B cell (primary cell): ENCODE data around the gene HOXB8. TPM values are rescaled to one million over a fixed set of nuclear protein-coding genes. Genes with fewer than 3 reads are reported as not detected.

Experiments used
- ATAC-seq: fragments of 200-7000 bp; cut with Tn5 transposase; one replicate; pipeline ENCODE4 v1.10.0; 2021; ENCODE audit warnings: low read depth, mild to moderate bottlenecking, moderate number of reproducible peaks, moderate library complexity
- CTCF ChIA-PET: fragments of 350-600 bp; sonication (Branson Sonifier 250); formaldehyde crosslinking; loops from one replicate; lab custom pipeline; 2021; ENCODE audit warnings: antibody characterized with exemption, inconsistent platforms; lab: Charles Lee
- POLR2A ChIA-PET: fragments of 350-600 bp; sonication (Branson Sonifier 250); formaldehyde crosslinking; loops from one replicate; lab custom pipeline; 2021; ENCODE audit warnings: antibody characterized with exemption; lab: Charles Lee
- DNase-seq: peaks from one replicate; pipeline ENCODE4 v3.0.0; 2013
- H2AFZ ChIP-seq: 2 replicates; pipeline ENCODE4 v1.6.1; 2012; ENCODE audit warnings: mild to moderate bottlenecking, low read depth, low read length; ENCODE audit not compliant: insufficient read depth, poor library complexity, severe bottlenecking
- H3K27ac ChIP-seq, 2 donors: 1 replicate in 1 of 2; 2 replicates in 1 of 2; pipeline ENCODE4 v1.5.1; 2012 to 2013; ENCODE audit warnings: low read length in 2 of 2, mild to moderate bottlenecking in 2 of 2, moderate library complexity in 1 of 2
- H3K27me3 ChIP-seq, 4 experiments: fragments of 200-600 bp in 1 of 4; sonication (generic) in 1 of 4; replicated peaks in 1 of 4; 1 replicate in 2 of 4; 2 replicates in 2 of 4; pipeline versions ENCODE4 v1.6.1 to v1.7.0; 2013 to 2016; ENCODE audit warnings: low read length in 3 of 4, mild to moderate bottlenecking in 2 of 4, mixed read lengths in 1 of 4, moderate library complexity in 1 of 4; ENCODE audit not compliant: insufficient read depth in 4 of 4, control insufficient read depth in 3 of 4; ENCODE audit errors: control extremely low read depth in 1 of 4
- H3K36me3 ChIP-seq, 2 experiments: replicated peaks in 1 of 2; 1 replicate in 1 of 2; 2 replicates in 1 of 2; pipeline versions ENCODE4 v1.6.1 to v1.7.1; 2013; ENCODE audit warnings: low read length in 1 of 2; ENCODE audit not compliant: insufficient read depth in 2 of 2, control insufficient read depth in 1 of 2; ENCODE audit errors: control extremely low read depth in 1 of 2, extremely low read depth in 1 of 2
- H3K4me1 ChIP-seq, 2 donors: fragments of 200-600 bp in 1 of 2; sonication (generic) in 1 of 2; 1 replicate in 1 of 2; 2 replicates in 1 of 2; pipeline versions ENCODE4 v1.5.1 to v1.6.1; 2013 to 2017; ENCODE audit warnings: low read length in 2 of 2; ENCODE audit not compliant: control insufficient read depth in 2 of 2, insufficient read depth in 2 of 2
- H3K4me2 ChIP-seq: replicated peaks from 2 replicates; pipeline ENCODE3; 2012; ENCODE audit warnings: mild to moderate bottlenecking, low read depth, low read length; ENCODE audit not compliant: poor library complexity, severe bottlenecking
- H3K4me3 ChIP-seq, 5 experiments: fragments of 200-600 bp in 1 of 5; sonication (generic) in 1 of 5; 1 replicate in 3 of 5; 2 replicates in 2 of 5; pipeline versions ENCODE4 v1.5.1 to v1.7.0; 2011 to 2016; ENCODE audit warnings: low read length in 4 of 5, mild to moderate bottlenecking in 4 of 5, low read depth in 2 of 5, control low read depth in 1 of 5, moderate library complexity in 1 of 5; ENCODE audit not compliant: insufficient read depth in 1 of 5; ENCODE audit errors: control extremely low read depth in 1 of 5, extremely low read depth in 1 of 5
- H3K79me2 ChIP-seq: fragments of 200-600 bp; sonication (generic); one replicate; pipeline ENCODE4 v1.6.0; 2016; ENCODE audit warnings: low read length; ENCODE audit not compliant: control insufficient read depth, insufficient read depth
- H3K9ac ChIP-seq: fragments of 200-600 bp; sonication (generic); 2 replicates; pipeline ENCODE4 v1.6.1; 2017; ENCODE audit warnings: mild to moderate bottlenecking, low read length, moderate library complexity
- H3K9me3 ChIP-seq, 3 donors: one replicate each; pipeline versions ENCODE4 v1.6.1 to v1.7.1; 2013; ENCODE audit warnings: low read length in 2 of 3; ENCODE audit not compliant: control insufficient read depth in 2 of 3, insufficient read depth in 1 of 3; ENCODE audit errors: control extremely low read depth in 1 of 3
- H4K20me1 ChIP-seq: 2 replicates; pipeline ENCODE4 v1.6.0; 2012; ENCODE audit warnings: mild to moderate bottlenecking, low read length; ENCODE audit not compliant: insufficient read depth, control insufficient read depth, poor library complexity, severe bottlenecking
- H3K27ac Mint-ChIP-seq: one replicate; pipeline ENCODE4 v1.8.0; 2021; ENCODE audit warnings: mixed read lengths
- H3K27me3 Mint-ChIP-seq: one replicate; pipeline ENCODE4 v1.8.0; 2021; ENCODE audit warnings: mixed read lengths
- H3K4me1 Mint-ChIP-seq: one replicate; pipeline ENCODE4 v1.8.0; 2021; ENCODE audit warnings: mixed read lengths
- H3K4me3 Mint-ChIP-seq: one replicate; pipeline ENCODE4 v1.8.0; 2021; ENCODE audit warnings: mixed read lengths
- H3K9me3 Mint-ChIP-seq: one replicate; pipeline ENCODE4 v1.8.0; 2022; ENCODE audit warnings: mixed read lengths; ENCODE audit not compliant: insufficient read depth
- CTCF ChIP-seq: fragments of 200-600 bp; IDR thresholded peaks from one replicate; pipeline ENCODE4 v1.8.0; 2022; ENCODE audit warnings: antibody characterized with exemption, mild to moderate bottlenecking
- EZH2 ChIP-seq: IDR thresholded peaks from 2 replicates; pipeline ENCODE4 v1.6.1; 2012; ENCODE audit warnings: borderline replicate concordance, low read depth, mild to moderate bottlenecking, moderate library complexity, low read length; ENCODE audit not compliant: insufficient read depth, poor library complexity, severe bottlenecking
- WGBS: methylation state at CpG from one replicate; pipeline ENCODE4 v1.1.5; 2013; ENCODE audit warnings: missing lambda C conversion rate; ENCODE audit not compliant: insufficient coverage; 5-methylcytosine and 5-hydroxymethylcytosine counted together
- intact Hi-C: fragments of 100-400 bp; cut with micrococcal nuclease; formaldehyde crosslinking; loops from one replicate; pipeline ENCODE4 v1.10.0; 2022
- polyA plus RNA-seq: library from polyadenylated mRNA; depleted of rRNA; stranded (reverse); fragments of >200 nt; gene quantifications from 2 replicates; pipeline ENCODE4 v1.2.3, GENCODE V29; 2012
- total RNA-seq, 2 donors: library from RNA; stranded (reverse); fragments of 120-200 nt in 1 of 2; gene quantifications; 1 replicate in 1 of 2; 2 replicates in 1 of 2; pipeline versions ENCODE4 v1.2.3 to v1.2.4, GENCODE V29; 2013 to 2022

The HOXB8 gene
- total and polyA plus RNA-seq, 2 donors (not counting 1 experiment from before 2014, with no cell fraction given) = not detected

GRCh38 chr17:48621410-48622392, 6.6 kb upstream of the HOXB8 start:
- Histone ChIP-seq H3K4me1 (peaks cover 39 to 45% of the 10 kb centered on the region in 2 donors), H2AFZ (no peak overlapping the region), H3K9ac (no peak overlapping the region), H3K36me3 (no peaks in the 10 kb centered on the region), H3K4me2 (no peak overlapping the region), H3K79me2 (no peaks in the 10 kb centered on the region), H4K20me1 (no peaks in the 10 kb centered on the region), H3K4me3 (no peak overlapping the region), H3K27me3 (peaks cover 0 to 96% (median 65%) of the 10 kb centered on the region in 4 experiments), H3K9me3 (peaks cover 0 to 14% (median 0%) of the 10 kb centered on the region in 3 donors), H3K27ac (no peak overlapping the region)
- WGBS = 90% methylated on average over 40 of the region's 41 CpGs
- H3K27me3 Mint-ChIP-seq = peaks cover 74% of the 10 kb centered on the region
- intact Hi-C loops = no loop called here
- H3K27ac Mint-ChIP-seq = no peak overlapping the region
- H3K9me3 Mint-ChIP-seq = no peaks in the 10 kb centered on the region
- H3K4me3 Mint-ChIP-seq = no peak overlapping the region
- CTCF ChIA-PET = interaction anchor here (1.0 to 2.7 kb wide), 7 partner anchors 9 to 547 kb away, joined by 3 to 11 read pairs (median 6); no protein-coding TSS in a partner anchor
- DNase-seq (no peak), ATAC-seq (no peak)
- TF ChIP-seq EZH2 (no peak), CTCF (no peak)
- POLR2A ChIA-PET = no interaction called here
- peaks cover 31% of the 10 kb centered on the region for H3K4me1 Mint-ChIP-seq
